Uterus (tissue), 4 donors: ENCODE data around the gene VANGL2. TPM values are rescaled to one million over a fixed set of nuclear protein-coding genes. Genes with fewer than 3 reads are reported as not detected.

Experiments used
- DNase-seq, 2 donors: peaks; one replicate each; pipeline ENCODE4 v3.0.0-alpha.2; 2019 to 2020
- H3K27ac ChIP-seq, 2 donors: fragments of 200-600 bp; sonication (generic); 1 replicate in 1 of 2; 2 replicates in 1 of 2; pipeline ENCODE4 v1.5.1; 2016 to 2018
- H3K27me3 ChIP-seq, 2 donors: fragments of 200-600 bp; sonication (generic); one replicate each; pipeline ENCODE4 v1.5.1; 2018 to 2019; ENCODE audit warnings: control low read depth in 1 of 2
- H3K36me3 ChIP-seq, 2 donors: fragments of 200-600 bp; sonication (generic); one replicate each; pipeline ENCODE4 v1.5.1; 2019; ENCODE audit warnings: control low read depth in 1 of 2
- H3K4me1 ChIP-seq, 2 donors: fragments of 200-600 bp; sonication (generic); one replicate each; pipeline ENCODE4 v1.5.1; 2018 to 2019; ENCODE audit warnings: control low read depth in 1 of 2
- H3K4me3 ChIP-seq, 2 donors: fragments of 200-600 bp; sonication (generic); 1 replicate in 1 of 2; 2 replicates in 1 of 2; pipeline ENCODE4 v1.5.1; 2018 to 2019; ENCODE audit warnings: mild to moderate bottlenecking in 1 of 2
- H3K9me3 ChIP-seq, 2 donors: fragments of 200-600 bp; sonication (generic); one replicate each; pipeline ENCODE4 v1.5.1; 2019; ENCODE audit warnings: control low read depth in 1 of 2
- POLR2A ChIP-seq, 2 donors: fragments of 450-650 bp; IDR thresholded peaks; one replicate each; pipeline ENCODE4 v1.6.1; 2016; ENCODE audit warnings: antibody characterized with exemption in 2 of 2, mild to moderate bottlenecking in 1 of 2, moderate library complexity in 1 of 2
- intact Hi-C: fragments of 100-400 bp; cut with DNase I; formaldehyde crosslinking; loops from one replicate; pipeline ENCODE4 v1.15.1; 2023; ENCODE audit warnings: low total_unique reads
- total RNA-seq, 4 donors: library from RNA; depleted of rRNA in 3 of 4; stranded (reverse); fragments of >200 nt in 3 of 4; gene quantifications; one replicate each; pipeline versions ENCODE4 v1.1.0 to v1.2.4, GENCODE V29; 2014 to 2023
- TF ChIP-seq, protein P1 (sequence below), 4 experiments: fragments of 200-600 bp in 2 of 4; fragments of 450-650 bp in 2 of 4; sonication (generic) in 2 of 4; IDR thresholded peaks; one replicate each; pipeline ENCODE4 v1.5.1; 2016 to 2019; ENCODE audit warnings: antibody characterized with exemption in 4 of 4, mild to moderate bottlenecking in 2 of 4, moderate library complexity in 1 of 4
- donor health status: DM: yes; HTN: yes; CAD: no.

The VANGL2 gene
- total RNA-seq, 4 donors from 2014 or later, result 0.26 to 14.1 (median 4.7) TPM

DNA sequence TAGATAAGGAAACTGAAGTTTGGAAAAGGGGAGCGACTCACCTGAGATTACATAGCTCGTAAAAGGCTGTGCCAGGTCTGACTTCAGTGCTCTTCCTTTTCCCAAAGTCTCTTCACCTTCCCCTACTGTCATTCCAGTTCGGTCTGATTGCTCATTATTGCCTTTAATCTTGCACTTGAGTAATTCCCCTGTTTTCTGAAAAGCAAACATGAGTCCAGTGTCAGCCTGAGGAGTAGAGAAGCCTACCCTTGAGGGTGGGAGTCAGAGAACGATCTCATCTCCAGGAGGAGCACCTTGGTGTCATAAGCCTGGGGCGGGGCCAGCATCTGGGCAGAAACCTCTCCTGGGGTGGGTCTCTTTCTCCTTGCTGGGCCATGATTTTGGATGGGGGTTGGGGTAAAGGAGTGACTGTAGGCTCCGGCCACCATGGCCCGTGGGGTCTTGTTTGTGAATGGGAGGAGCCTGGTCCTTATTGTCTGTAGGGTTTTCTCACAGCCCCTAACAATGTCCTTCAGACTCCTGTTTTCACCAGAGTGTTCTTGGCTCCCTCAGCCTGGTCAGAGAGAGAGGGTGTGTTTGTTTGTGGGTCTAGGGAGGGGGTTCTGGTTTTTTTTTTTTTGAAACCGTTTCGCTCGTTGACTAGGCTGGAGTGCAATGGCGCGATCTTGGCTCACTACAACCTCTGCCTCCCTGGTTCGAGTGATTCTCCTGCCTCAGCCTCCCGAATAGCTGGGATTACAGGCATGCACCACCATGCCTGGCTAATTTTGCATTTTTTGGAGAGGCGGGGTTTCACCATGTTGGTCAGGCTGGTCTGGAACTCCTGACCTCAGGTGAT is 6.0 kb downstream of the VANGL2 start:
- no peak overlapping the region for H3K27ac ChIP-seq
- H3K4me1 ChIP-seq, result no peaks in the 10 kb centered on the region
- no peaks in the 10 kb centered on the region for H3K27me3 ChIP-seq
- no peaks in the 10 kb centered on the region for H3K36me3 ChIP-seq
- TF ChIP-seq, protein P1, sequence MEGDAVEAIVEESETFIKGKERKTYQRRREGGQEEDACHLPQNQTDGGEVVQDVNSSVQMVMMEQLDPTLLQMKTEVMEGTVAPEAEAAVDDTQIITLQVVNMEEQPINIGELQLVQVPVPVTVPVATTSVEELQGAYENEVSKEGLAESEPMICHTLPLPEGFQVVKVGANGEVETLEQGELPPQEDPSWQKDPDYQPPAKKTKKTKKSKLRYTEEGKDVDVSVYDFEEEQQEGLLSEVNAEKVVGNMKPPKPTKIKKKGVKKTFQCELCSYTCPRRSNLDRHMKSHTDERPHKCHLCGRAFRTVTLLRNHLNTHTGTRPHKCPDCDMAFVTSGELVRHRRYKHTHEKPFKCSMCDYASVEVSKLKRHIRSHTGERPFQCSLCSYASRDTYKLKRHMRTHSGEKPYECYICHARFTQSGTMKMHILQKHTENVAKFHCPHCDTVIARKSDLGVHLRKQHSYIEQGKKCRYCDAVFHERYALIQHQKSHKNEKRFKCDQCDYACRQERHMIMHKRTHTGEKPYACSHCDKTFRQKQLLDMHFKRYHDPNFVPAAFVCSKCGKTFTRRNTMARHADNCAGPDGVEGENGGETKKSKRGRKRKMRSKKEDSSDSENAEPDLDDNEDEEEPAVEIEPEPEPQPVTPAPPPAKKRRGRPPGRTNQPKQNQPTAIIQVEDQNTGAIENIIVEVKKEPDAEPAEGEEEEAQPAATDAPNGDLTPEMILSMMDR (IDR thresholded peaks at IDR 0.05), result no peak
- no peak for TF ChIP-seq POLR2A (IDR thresholded peaks at IDR 0.05)
- no peak for DNase-seq
- H3K4me3 ChIP-seq, result no peak overlapping the region
- H3K9me3 ChIP-seq, result no peaks in the 10 kb centered on the region
- intact Hi-C loops, result no loop called here

DNA sequence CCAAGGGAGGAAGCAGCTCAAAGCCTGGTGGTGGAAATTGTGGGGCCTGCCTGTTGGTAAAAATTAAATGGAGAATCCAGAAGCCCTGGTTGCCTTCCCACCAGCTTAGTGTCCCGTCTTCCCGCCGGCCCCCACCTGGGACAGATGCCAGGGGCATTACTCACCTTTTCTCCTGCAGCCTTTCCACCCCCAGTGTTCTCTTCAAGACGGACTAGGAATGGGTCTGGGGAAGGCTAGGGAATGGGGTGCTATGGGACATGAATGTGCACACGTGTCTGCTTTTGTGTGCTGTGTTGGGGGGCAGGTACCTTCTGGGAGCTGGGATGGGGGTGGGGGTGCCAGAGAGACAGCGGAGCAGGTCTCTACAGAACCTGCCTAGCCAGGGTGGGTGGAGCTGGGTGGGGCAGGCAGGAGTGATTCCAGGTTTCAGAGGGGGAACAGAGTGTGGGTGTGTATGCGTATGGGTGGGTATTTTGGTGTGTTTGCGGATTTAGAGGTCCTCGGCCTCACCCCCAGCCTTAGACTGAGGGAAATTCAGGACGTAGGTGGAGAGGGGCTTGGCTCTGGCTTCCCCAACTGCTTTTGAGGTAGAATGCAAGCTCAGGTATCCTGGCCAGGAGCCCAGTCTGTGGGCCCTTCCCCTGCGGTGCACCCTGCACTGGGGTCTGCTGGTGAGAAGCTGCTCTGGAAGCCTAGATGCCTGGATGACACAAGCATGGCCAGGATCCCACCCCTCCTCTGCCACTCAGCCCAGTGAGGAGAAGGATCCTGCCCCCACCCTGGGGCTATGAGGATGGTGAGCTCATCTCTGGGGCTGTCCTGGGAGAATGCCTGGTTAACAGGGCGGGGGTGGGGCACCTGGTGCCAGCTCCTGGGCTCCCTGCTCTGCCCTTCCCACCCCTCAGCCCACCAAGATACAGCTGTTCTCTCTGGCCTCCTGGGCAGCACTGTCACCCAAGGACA is 7.8 kb downstream of the VANGL2 start:
- no peak for TF ChIP-seq POLR2A (IDR thresholded peaks at IDR 0.05)
- TF ChIP-seq, protein P1 (IDR thresholded peaks at IDR 0.05), result no peak
- DNase-seq, result no peak
- Histone ChIP-seq H3K27me3 (no peaks in the 10 kb centered on the region), H3K27ac (no peak overlapping the region), H3K4me1 (no peaks in the 10 kb centered on the region), H3K36me3 (no peaks in the 10 kb centered on the region), H3K9me3 (no peaks in the 10 kb centered on the region), H3K4me3 (no peak overlapping the region)
- intact Hi-C loops, result no loop called here

DNA sequence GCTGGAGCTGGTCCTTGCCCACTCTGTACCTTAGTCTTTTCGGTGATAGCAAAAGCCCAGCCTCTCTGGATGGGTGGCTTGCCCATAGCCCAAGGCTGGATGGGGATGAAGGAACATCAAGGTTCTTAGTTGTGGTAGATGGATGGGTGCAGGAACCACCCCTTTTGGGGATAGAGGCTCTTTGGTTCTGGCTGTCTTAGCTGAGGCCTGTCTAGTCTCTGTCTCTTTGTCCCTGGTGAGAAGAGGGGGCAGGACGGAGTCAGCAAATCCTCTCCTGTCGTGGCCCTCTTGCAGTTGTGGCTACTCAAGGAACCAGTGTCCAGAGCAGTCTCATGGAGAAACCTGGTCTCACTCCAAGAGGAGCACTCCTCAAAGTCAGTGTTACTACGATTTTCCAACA is 8.5 kb downstream of the VANGL2 start:
- H3K27ac ChIP-seq, result no peak overlapping the region
- H3K4me1 ChIP-seq, result no peaks in the 10 kb centered on the region
- intact Hi-C loops, result no loop called here
- H3K36me3 ChIP-seq, result no peaks in the 10 kb centered on the region
- no peak overlapping the region for H3K4me3 ChIP-seq
- no peak for DNase-seq
- no peaks in the 10 kb centered on the region for H3K9me3 ChIP-seq
- TF ChIP-seq POLR2A (IDR thresholded peaks at IDR 0.05), result no peak
- TF ChIP-seq, protein P1 (IDR thresholded peaks at IDR 0.05), result no peak
- no peaks in the 10 kb centered on the region for H3K27me3 ChIP-seq

DNA sequence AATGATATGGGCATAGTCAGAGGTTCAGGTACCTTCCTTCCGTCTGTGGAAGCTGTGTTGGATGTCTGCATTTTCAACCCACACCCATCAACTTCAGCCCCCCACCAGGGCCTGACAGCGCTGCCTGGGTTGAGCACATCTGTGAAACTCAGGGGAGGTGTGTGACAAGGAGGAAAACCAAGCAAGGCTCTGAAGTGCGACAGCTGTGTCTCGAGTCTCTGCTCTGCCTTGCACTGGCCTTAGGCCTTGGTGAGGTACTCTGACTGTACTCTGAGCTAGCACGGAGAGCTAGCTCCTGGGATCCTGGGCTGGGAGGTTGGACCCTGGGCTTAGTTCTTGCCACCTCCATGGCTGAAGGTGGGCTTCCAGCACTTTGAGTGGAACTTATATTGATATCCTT is 9.1 kb downstream of the VANGL2 start:
- TF ChIP-seq POLR2A (IDR thresholded peaks at IDR 0.05), result no peak
- TF ChIP-seq, protein P1 (IDR thresholded peaks at IDR 0.05), result no peak
- Histone ChIP-seq H3K36me3 (no peaks in the 10 kb centered on the region), H3K27me3 (no peaks in the 10 kb centered on the region), H3K27ac (no peak overlapping the region), H3K9me3 (no peaks in the 10 kb centered on the region), H3K4me3 (no peak overlapping the region), H3K4me1 (no peaks in the 10 kb centered on the region)
- no peak for DNase-seq
- intact Hi-C loops, result no loop called here
